C4-2B (cell line): Measurements from ENCODE around the gene SMPDL3A.

Source experiments
- ZFX ChIP-seq: fragments of 450-650 bp; IDR thresholded peaks from 2 replicates; pipeline ENCODE4 v1.6.1; 2017
- TF ChIP-seq, protein P1 (sequence below): fragments of 450-650 bp; conservative IDR thresholded peaks from 2 replicates; pipeline ENCODE4 v1.5.1; 2017; ENCODE audit warnings: mild to moderate bottlenecking

DNA sequence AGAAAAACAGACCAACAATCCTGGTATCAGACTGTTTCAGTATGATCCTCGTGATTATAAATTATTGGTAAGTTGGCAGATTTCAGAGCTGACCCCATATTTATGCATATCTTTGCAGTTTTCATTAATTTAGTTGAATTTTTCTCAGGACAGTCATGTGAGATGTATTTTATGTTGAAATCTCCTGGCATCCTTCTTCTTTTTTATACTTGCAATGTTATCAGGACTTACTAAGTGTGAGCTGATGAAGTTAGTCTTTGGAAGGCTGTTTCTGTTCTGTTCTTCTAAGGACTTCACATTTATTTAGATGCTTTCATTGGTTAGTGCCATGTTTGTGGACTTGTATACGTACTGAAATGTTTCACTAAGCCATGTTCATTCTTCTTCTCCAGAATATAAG is 17.2 kb downstream of the SMPDL3A start:
- TF ChIP-seq, protein P1, sequence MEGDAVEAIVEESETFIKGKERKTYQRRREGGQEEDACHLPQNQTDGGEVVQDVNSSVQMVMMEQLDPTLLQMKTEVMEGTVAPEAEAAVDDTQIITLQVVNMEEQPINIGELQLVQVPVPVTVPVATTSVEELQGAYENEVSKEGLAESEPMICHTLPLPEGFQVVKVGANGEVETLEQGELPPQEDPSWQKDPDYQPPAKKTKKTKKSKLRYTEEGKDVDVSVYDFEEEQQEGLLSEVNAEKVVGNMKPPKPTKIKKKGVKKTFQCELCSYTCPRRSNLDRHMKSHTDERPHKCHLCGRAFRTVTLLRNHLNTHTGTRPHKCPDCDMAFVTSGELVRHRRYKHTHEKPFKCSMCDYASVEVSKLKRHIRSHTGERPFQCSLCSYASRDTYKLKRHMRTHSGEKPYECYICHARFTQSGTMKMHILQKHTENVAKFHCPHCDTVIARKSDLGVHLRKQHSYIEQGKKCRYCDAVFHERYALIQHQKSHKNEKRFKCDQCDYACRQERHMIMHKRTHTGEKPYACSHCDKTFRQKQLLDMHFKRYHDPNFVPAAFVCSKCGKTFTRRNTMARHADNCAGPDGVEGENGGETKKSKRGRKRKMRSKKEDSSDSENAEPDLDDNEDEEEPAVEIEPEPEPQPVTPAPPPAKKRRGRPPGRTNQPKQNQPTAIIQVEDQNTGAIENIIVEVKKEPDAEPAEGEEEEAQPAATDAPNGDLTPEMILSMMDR: no peak
- TF ChIP-seq ZFX: no peak
